ENCODE results near the gene TET2. TPM values are rescaled to one million over a fixed set of nuclear protein-coding genes. Genes with fewer than 3 reads are reported as not detected.
A peak's percentile ranks its signal among the peaks of the same experiment; 100 is the strongest.

Gene TET2
- total RNA-seq, 1 donor, result 18.6 TPM

GRCh38 chr4:105155426-105155825, 8.8 kb downstream of the TET2 start:
- peak; percentile 49 for DNase-seq (ENCODE audit: low read depth)
- H3K4me3 ChIP-seq (ENCODE audit: low read depth, low read length), result no peak overlapping the region
- TF ChIP-seq CTCF (IDR thresholded peaks at IDR 0.05; ENCODE audit: insufficient read depth, low read length), result no peak

GRCh38 chr4:105158837-105159236, 12.2 kb downstream of the TET2 start:
- TF ChIP-seq CTCF (IDR thresholded peaks at IDR 0.05; ENCODE audit: insufficient read depth, low read length), result no peak
- no peak overlapping the region for H3K4me3 ChIP-seq (ENCODE audit: low read depth, low read length)
- no peak for DNase-seq (ENCODE audit: low read depth)

- no peak overlapping the region for H3K4me3 ChIP-seq (ENCODE audit: low read depth, low read length)
- DNase-seq (ENCODE audit: low read depth), result no peak
- no peak for TF ChIP-seq CTCF (IDR thresholded peaks at IDR 0.05; ENCODE audit: insufficient read depth, low read length)
Observed at GRCh38 chr4:105162123-105162796, 15.6 kb downstream of the TET2 start.

GRCh38 chr4:105164548-105164947, 17.9 kb downstream of the TET2 start:
- TF ChIP-seq CTCF (IDR thresholded peaks at IDR 0.05; ENCODE audit: insufficient read depth, low read length), result no peak
- no peak for DNase-seq (ENCODE audit: low read depth)
- no peak overlapping the region for H3K4me3 ChIP-seq (ENCODE audit: low read depth, low read length)

GRCh38 chr4:105166066-105166465, 19.4 kb downstream of the TET2 start:
- H3K4me3 ChIP-seq (ENCODE audit: low read depth, low read length), result no peak overlapping the region
- TF ChIP-seq CTCF (IDR thresholded peaks at IDR 0.05; ENCODE audit: insufficient read depth, low read length), result no peak
- no peak for DNase-seq (ENCODE audit: low read depth)

- no peak for DNase-seq (ENCODE audit: low read depth)
- H3K4me3 ChIP-seq (ENCODE audit: low read depth, low read length), result no peak overlapping the region
- no peak for TF ChIP-seq CTCF (IDR thresholded peaks at IDR 0.05; ENCODE audit: insufficient read depth, low read length)
Observed at GRCh38 chr4:105170711-105171110, 24.0 kb downstream of the TET2 start.

GRCh38 chr4:105171912-105172311, 25.2 kb downstream of the TET2 start:
- H3K4me3 ChIP-seq (ENCODE audit: low read depth, low read length), result no peak overlapping the region
- DNase-seq (ENCODE audit: low read depth), result no peak
- no peak for TF ChIP-seq CTCF (IDR thresholded peaks at IDR 0.05; ENCODE audit: insufficient read depth, low read length)
